Activated CD8-positive, alpha-beta memory T cell treated with anti-CD3 and anti-CD28 coated beads, Interleukin-2, amount 10 ng/mL, durations not matched to agents 7 days and 5 days (primary cell): ENCODE results near the gene SERPINB12. TPM values are rescaled to one million over a fixed set of nuclear protein-coding genes. Genes with fewer than 3 reads are reported as not detected.

Source experiments
- ATAC-seq: fragments of 150-1000 bp; cut with Tn5 transposase; one replicate; pipeline ENCODE4 v1.10.0; 2021; ENCODE audit warnings: moderate library complexity
- CTCF ChIA-PET: fragments of 350-600 bp; sonication (Branson Sonifier 250); formaldehyde crosslinking; loops from one replicate; lab custom pipeline; 2021; ENCODE audit warnings: antibody characterized with exemption; lab: Charles Lee
- DNase-seq: peaks from one replicate; pipeline ENCODE4 v3.0.0-alpha.2; 2020
- H3K27ac Mint-ChIP-seq: one replicate; pipeline ENCODE4 v1.8.0; 2021; ENCODE audit warnings: mild to moderate bottlenecking, mixed read lengths
- H3K27me3 Mint-ChIP-seq: one replicate; pipeline ENCODE4 v1.8.0; 2021; ENCODE audit warnings: mixed read lengths
- H3K36me3 Mint-ChIP-seq: one replicate; pipeline ENCODE4 v1.8.0; 2021; ENCODE audit warnings: mild to moderate bottlenecking, mixed read lengths
- H3K4me1 Mint-ChIP-seq: one replicate; pipeline ENCODE4 v1.8.0; 2021; ENCODE audit warnings: mixed read lengths
- H3K4me3 Mint-ChIP-seq: one replicate; pipeline ENCODE4 v1.8.0; 2021; ENCODE audit warnings: mild to moderate bottlenecking, moderate library complexity, mixed read lengths
- H3K9me3 Mint-ChIP-seq: one replicate; pipeline ENCODE4 v1.8.0; 2022; ENCODE audit warnings: low read depth, mixed read lengths
- total RNA-seq, 2 experiments: library from RNA; stranded (reverse); gene quantifications; one replicate each; pipeline ENCODE4 v1.2.3, GENCODE V29; 2021

Gene SERPINB12
- not detected for total RNA-seq

- H3K36me3 Mint-ChIP-seq, result no peaks in the 10 kb centered on the region
Observed at GRCh38 chr18:63542069-63542468, at the start of gene SERPINB12. SERPINB12 (plus strand) TSS chr18:63542369; CDS start chr18:63556160, 13,791 bp downstream.

GRCh38 chr18:63492851-63493250 is 49.3 kb upstream of the SERPINB12 start:
- H3K27ac Mint-ChIP-seq, result no peak overlapping the region
- ATAC-seq, result no peak
- CTCF ChIA-PET, result interaction anchor here (1.0 kb wide), 1 partner anchor 10 kb away, joined by 3 read pairs; no protein-coding TSS in a partner anchor
- no peaks in the 10 kb centered on the region for H3K36me3 Mint-ChIP-seq
- H3K9me3 Mint-ChIP-seq, result no peaks in the 10 kb centered on the region
- no peak overlapping the region for H3K4me3 Mint-ChIP-seq
- H3K4me1 Mint-ChIP-seq, result no peaks in the 10 kb centered on the region
- peaks cover 32% of the 10 kb centered on the region for H3K27me3 Mint-ChIP-seq
- DNase-seq, result no peak

More at GRCh38 chr18:63542069-63542468, at the start of gene SERPINB12:
- Mint-ChIP-seq H3K4me1 (no peaks in the 10 kb centered on the region), H3K9me3 (no peaks in the 10 kb centered on the region), H3K27ac (no peak within 1 kb of the TSS), H3K27me3 (peaks cover 63% of the 10 kb centered on the region), H3K4me3 (no peak within 1 kb of the TSS)
- ATAC-seq (no peak), DNase-seq (no peak)
- CTCF ChIA-PET, result no interaction called here

GRCh38 chr18:63495675-63496074 is 46.5 kb upstream of the SERPINB12 start:
- Mint-ChIP-seq H3K27ac (no peak overlapping the region), H3K27me3 (peaks cover 24% of the 10 kb centered on the region), H3K4me1 (no peaks in the 10 kb centered on the region), H3K36me3 (no peaks in the 10 kb centered on the region), H3K4me3 (no peak overlapping the region), H3K9me3 (no peaks in the 10 kb centered on the region)
- no peak for DNase-seq
- no peak for ATAC-seq
- CTCF ChIA-PET, result interaction anchor here (0.6 kb wide), 1 partner anchor 16 kb away, joined by 3 read pairs; no protein-coding TSS in a partner anchor

- no peaks in the 10 kb centered on the region for H3K4me1 Mint-ChIP-seq
- no peaks in the 10 kb centered on the region for H3K9me3 Mint-ChIP-seq
- H3K4me3 Mint-ChIP-seq, result no peak overlapping the region
- no peak for ATAC-seq
- no peaks in the 10 kb centered on the region for H3K36me3 Mint-ChIP-seq
- CTCF ChIA-PET, result interaction anchor here (0.7 to 1.6 kb wide), 2 partner anchors 13 to 489 kb away, joined by 3 to 5 read pairs; no protein-coding TSS in a partner anchor
- H3K27ac Mint-ChIP-seq, result no peak overlapping the region
- H3K27me3 Mint-ChIP-seq, result peaks cover 35% of the 10 kb centered on the region
- DNase-seq, result no peak
Observed at GRCh38 chr18:63505566-63506335, 36.4 kb upstream of the SERPINB12 start.

- Mint-ChIP-seq H3K27ac (no peak overlapping the region), H3K4me3 (no peak overlapping the region), H3K36me3 (no peaks in the 10 kb centered on the region), H3K9me3 (no peaks in the 10 kb centered on the region), H3K27me3 (peaks cover 35% of the 10 kb centered on the region), H3K4me1 (no peaks in the 10 kb centered on the region)
- no peak for DNase-seq
- CTCF ChIA-PET, result interaction anchor here (0.6 kb wide), 1 partner anchor 490 kb away, joined by 3 read pairs; no protein-coding TSS in a partner anchor
- ATAC-seq, result no peak
Observed at GRCh38 chr18:63506336-63506646, 35.9 kb upstream of the SERPINB12 start.

- ATAC-seq (no peak), DNase-seq (no peak)
- CTCF ChIA-PET, result interaction anchor here (0.9 to 1.0 kb wide), 2 partner anchors 12 to 41 kb away, joined by 3 read pairs; no protein-coding TSS in a partner anchor
- no peak overlapping the region for H3K27ac Mint-ChIP-seq
- no peak overlapping the region for H3K4me3 Mint-ChIP-seq
- no peaks in the 10 kb centered on the region for H3K4me1 Mint-ChIP-seq
- peaks cover 41% of the 10 kb centered on the region for H3K27me3 Mint-ChIP-seq
- no peaks in the 10 kb centered on the region for H3K36me3 Mint-ChIP-seq
- H3K9me3 Mint-ChIP-seq, result no peaks in the 10 kb centered on the region
Observed at GRCh38 chr18:63508596-63508995, 33.6 kb upstream of the SERPINB12 start.

- no peak overlapping the region for H3K27ac Mint-ChIP-seq
- CTCF ChIA-PET, result interaction anchor here (0.7 to 1.6 kb wide), 10 partner anchors 9 to 708 kb away, joined by 3 to 6 read pairs (median 3); no protein-coding TSS in a partner anchor
- H3K4me3 Mint-ChIP-seq, result no peak overlapping the region
- no peaks in the 10 kb centered on the region for H3K9me3 Mint-ChIP-seq
- H3K27me3 Mint-ChIP-seq, result peaks cover 38% of the 10 kb centered on the region
- ATAC-seq, result peak; percentile 30
- no peak for DNase-seq
- no peaks in the 10 kb centered on the region for H3K36me3 Mint-ChIP-seq
- H3K4me1 Mint-ChIP-seq, result no peaks in the 10 kb centered on the region
Observed at GRCh38 chr18:63511285-63511684, 30.9 kb upstream of the SERPINB12 start.

GRCh38 chr18:63514326-63514725 is 27.8 kb upstream of the SERPINB12 start:
- ATAC-seq, result no peak

GRCh38 chr18:63514888-63515678 is 27.1 kb upstream of the SERPINB12 start:
- H3K9me3 Mint-ChIP-seq, result no peaks in the 10 kb centered on the region
- no peak overlapping the region for H3K27ac Mint-ChIP-seq
- ATAC-seq (no peak), DNase-seq (no peak)
- no peaks in the 10 kb centered on the region for H3K4me1 Mint-ChIP-seq
- H3K4me3 Mint-ChIP-seq, result no peak overlapping the region
- no peaks in the 10 kb centered on the region for H3K36me3 Mint-ChIP-seq
- H3K27me3 Mint-ChIP-seq, result peaks cover 22% of the 10 kb centered on the region
- CTCF ChIA-PET, result interaction anchor here (0.7 to 7.3 kb wide), 2 partner anchors 64 to 100 kb away, joined by 3 to 105 read pairs; no protein-coding TSS in a partner anchor

More at GRCh38 chr18:63514326-63514725, 27.8 kb upstream of the SERPINB12 start:
- no peaks in the 10 kb centered on the region for H3K4me1 Mint-ChIP-seq
- H3K27me3 Mint-ChIP-seq, result peaks cover 23% of the 10 kb centered on the region
- CTCF ChIA-PET, result interaction anchor here (1.0 to 7.3 kb wide), 3 partner anchors 12 to 498 kb away, joined by 3 to 105 read pairs (median 5); no protein-coding TSS in a partner anchor
- DNase-seq, result no peak
- no peaks in the 10 kb centered on the region for H3K9me3 Mint-ChIP-seq
- H3K36me3 Mint-ChIP-seq, result no peaks in the 10 kb centered on the region
- no peak overlapping the region for H3K4me3 Mint-ChIP-seq
- H3K27ac Mint-ChIP-seq, result no peak overlapping the region

- CTCF ChIA-PET, result interaction anchor here (1.1 to 7.3 kb wide), 3 partner anchors 9 to 480 kb away, joined by 3 to 105 read pairs (median 3); no protein-coding TSS in a partner anchor
- Mint-ChIP-seq H3K9me3 (no peaks in the 10 kb centered on the region), H3K27me3 (peaks cover 28% of the 10 kb centered on the region), H3K27ac (no peak overlapping the region), H3K36me3 (no peaks in the 10 kb centered on the region), H3K4me3 (no peak overlapping the region), H3K4me1 (no peaks in the 10 kb centered on the region)
- ATAC-seq, result no peak
- no peak for DNase-seq
Observed at GRCh38 chr18:63515801-63516200, 26.4 kb upstream of the SERPINB12 start.

GRCh38 chr18:63518178-63519012 is 23.8 kb upstream of the SERPINB12 start:
- CTCF ChIA-PET, result interaction anchor here (0.6 to 7.3 kb wide), 33 partner anchors 9 to 1221 kb away, joined by 3 to 105 read pairs (median 4); no protein-coding TSS in a partner anchor
- Mint-ChIP-seq H3K27ac (no peak overlapping the region), H3K4me3 (no peak overlapping the region), H3K9me3 (no peaks in the 10 kb centered on the region), H3K36me3 (no peaks in the 10 kb centered on the region), H3K27me3 (peaks cover 38% of the 10 kb centered on the region), H3K4me1 (no peaks in the 10 kb centered on the region)
- peak; percentile 91 for ATAC-seq
- peak; percentile 70 for DNase-seq

GRCh38 chr18:63520053-63520685 is 22.0 kb upstream of the SERPINB12 start:
- Mint-ChIP-seq H3K9me3 (no peaks in the 10 kb centered on the region), H3K36me3 (no peaks in the 10 kb centered on the region), H3K27ac (no peak overlapping the region), H3K4me1 (no peaks in the 10 kb centered on the region), H3K27me3 (peaks cover 41% of the 10 kb centered on the region), H3K4me3 (no peak overlapping the region)
- DNase-seq (no peak), ATAC-seq (no peak)
- CTCF ChIA-PET, result interaction anchor here (1.0 to 7.3 kb wide), 4 partner anchors 9 to 416 kb away, joined by 3 to 105 read pairs (median 18); no protein-coding TSS in a partner anchor
